ENCODE data around the gene TCP11L2. TPM values are rescaled to one million over a fixed set of nuclear protein-coding genes. Genes with fewer than 3 reads are reported as not detected.
"Not testable (repeated sequence)": the region's sequence is repeated elsewhere in the genome, so short reads cannot be mapped to it uniquely, and the experiment has no call there.

Gene TCP11L2
- total RNA-seq, 4 donors from 2014 or later, result 32.1 to 52.3 (median 39.5) TPM

DNA sequence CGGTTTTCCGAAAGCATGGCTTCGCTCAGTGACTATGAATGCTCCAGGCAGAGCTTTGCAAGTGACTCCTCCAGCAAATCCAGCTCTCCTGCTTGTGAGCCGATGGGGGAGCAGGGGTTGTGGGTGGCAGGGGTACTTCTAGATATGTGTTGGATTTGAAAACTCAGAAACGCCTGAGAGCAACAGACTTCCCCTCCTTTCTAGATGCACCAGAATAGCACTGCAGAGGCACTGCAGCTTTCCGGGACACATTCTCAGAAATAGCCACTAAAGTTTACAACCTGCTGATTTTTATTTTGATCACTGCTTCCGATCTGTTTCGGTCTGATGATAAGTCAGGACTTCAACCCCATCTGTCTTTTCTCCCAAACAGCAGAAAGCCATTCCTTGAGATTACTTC lies 8.6 kb downstream of the TCP11L2 start:
- DNase-seq (ENCODE audit: extremely low spot score), result no peak
- 68% methylated on average over 8 of the region's 8 CpGs for WGBS
- no peak for TF ChIP-seq POLR2AphosphoS5 (IDR thresholded peaks at IDR 0.05)
- TF ChIP-seq, protein P1, sequence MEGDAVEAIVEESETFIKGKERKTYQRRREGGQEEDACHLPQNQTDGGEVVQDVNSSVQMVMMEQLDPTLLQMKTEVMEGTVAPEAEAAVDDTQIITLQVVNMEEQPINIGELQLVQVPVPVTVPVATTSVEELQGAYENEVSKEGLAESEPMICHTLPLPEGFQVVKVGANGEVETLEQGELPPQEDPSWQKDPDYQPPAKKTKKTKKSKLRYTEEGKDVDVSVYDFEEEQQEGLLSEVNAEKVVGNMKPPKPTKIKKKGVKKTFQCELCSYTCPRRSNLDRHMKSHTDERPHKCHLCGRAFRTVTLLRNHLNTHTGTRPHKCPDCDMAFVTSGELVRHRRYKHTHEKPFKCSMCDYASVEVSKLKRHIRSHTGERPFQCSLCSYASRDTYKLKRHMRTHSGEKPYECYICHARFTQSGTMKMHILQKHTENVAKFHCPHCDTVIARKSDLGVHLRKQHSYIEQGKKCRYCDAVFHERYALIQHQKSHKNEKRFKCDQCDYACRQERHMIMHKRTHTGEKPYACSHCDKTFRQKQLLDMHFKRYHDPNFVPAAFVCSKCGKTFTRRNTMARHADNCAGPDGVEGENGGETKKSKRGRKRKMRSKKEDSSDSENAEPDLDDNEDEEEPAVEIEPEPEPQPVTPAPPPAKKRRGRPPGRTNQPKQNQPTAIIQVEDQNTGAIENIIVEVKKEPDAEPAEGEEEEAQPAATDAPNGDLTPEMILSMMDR (IDR thresholded peaks at IDR 0.05), result no peak
- TF ChIP-seq EP300 (IDR thresholded peaks at IDR 0.05), result no peak
- no peak for TF ChIP-seq POLR2A (IDR thresholded peaks at IDR 0.05; ENCODE audit: low read depth)
- H3K27ac ChIP-seq (replicated peaks in 1 of 4), result no peak overlapping the region
- H3K4me3 ChIP-seq, result no peak overlapping the region
- no peaks in the 10 kb centered on the region for H3K27me3 ChIP-seq
- peaks cover 18 to 43% (median 34%) of the 10 kb centered on the region in 4 donors for H3K36me3 ChIP-seq
- no peaks in the 10 kb centered on the region for H3K9me3 ChIP-seq
- peaks cover 42 to 56% (median 48%) of the 10 kb centered on the region in 4 donors for H3K4me1 ChIP-seq
- intact Hi-C loops (cut with DNase I), result no loop called here

DNA sequence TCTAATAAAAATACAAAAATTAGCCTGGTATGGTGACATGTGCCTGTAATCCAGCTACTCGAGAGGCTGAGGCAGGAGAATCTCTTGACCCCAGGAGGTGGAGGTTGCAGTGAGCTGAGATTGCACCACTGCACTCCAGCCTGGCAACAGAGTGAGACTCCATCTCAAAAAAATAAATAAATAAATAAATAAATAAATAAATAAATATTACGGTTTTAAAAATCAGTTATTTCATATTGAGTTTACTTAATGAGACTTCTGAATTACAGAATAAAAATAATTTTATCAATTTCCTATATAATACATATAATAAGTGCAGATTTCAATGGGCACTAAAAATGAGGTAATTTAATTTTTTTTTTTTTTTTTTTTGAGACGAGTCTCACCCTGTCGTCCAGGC lies 10.9 kb downstream of the TCP11L2 start:
- H3K9me3 ChIP-seq; H3K27me3 ChIP-seq; H3K4me3 ChIP-seq; DNase-seq (ENCODE audit: extremely low spot score); intact Hi-C loops (cut with DNase I); H3K27ac ChIP-seq (replicated peaks in 1 of 4): not testable (repeated sequence)
- Histone ChIP-seq H3K4me1 (peaks cover 20 to 38% (median 32%) of the 10 kb centered on the region in 4 donors), H3K36me3 (peaks cover 18 to 65% (median 55%) of the 10 kb centered on the region in 4 donors)
- 84% methylated on average over 4 of the region's 4 CpGs for WGBS

DNA sequence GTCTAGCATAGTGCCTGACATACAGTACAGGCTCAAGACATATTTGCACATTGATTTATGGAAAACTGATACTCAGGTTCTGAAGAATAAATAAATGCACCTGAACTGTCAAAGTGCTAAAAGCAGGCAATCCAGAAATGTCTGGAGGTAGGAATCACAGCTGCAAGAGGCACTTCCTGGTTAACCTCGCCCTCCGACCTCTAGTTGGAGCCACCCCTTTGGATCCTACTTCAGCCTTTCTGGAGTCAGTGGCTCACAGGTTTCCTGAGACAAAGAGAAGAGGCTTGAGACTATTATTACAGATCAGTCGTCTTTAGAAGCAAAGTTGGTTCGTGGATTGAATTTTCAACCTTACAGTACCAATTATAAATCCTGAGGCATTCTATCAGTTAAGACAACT lies 13.0 kb downstream of the TCP11L2 start:
- Histone ChIP-seq H3K36me3 (peaks cover 28 to 86% (median 74%) of the 10 kb centered on the region in 4 donors), H3K4me3 (no peak overlapping the region), H3K27ac (replicated peaks in 1 of 4) (no peak overlapping the region), H3K4me1 (peaks cover 0 to 21% (median 14%) of the 10 kb centered on the region in 4 donors), H3K9me3 (no peaks in the 10 kb centered on the region), H3K27me3 (no peaks in the 10 kb centered on the region)
- WGBS, result 91% methylated on average over 4 of the region's 4 CpGs
- no peak for DNase-seq (ENCODE audit: extremely low spot score)
- intact Hi-C loops (cut with DNase I), result no loop called here
- TF ChIP-seq POLR2A (IDR thresholded peaks at IDR 0.05; ENCODE audit: low read depth), result no peak
- TF ChIP-seq, protein P1 (IDR thresholded peaks at IDR 0.05), result no peak
- no peak for TF ChIP-seq EP300 (IDR thresholded peaks at IDR 0.05)
- TF ChIP-seq POLR2AphosphoS5 (IDR thresholded peaks at IDR 0.05), result no peak

DNA sequence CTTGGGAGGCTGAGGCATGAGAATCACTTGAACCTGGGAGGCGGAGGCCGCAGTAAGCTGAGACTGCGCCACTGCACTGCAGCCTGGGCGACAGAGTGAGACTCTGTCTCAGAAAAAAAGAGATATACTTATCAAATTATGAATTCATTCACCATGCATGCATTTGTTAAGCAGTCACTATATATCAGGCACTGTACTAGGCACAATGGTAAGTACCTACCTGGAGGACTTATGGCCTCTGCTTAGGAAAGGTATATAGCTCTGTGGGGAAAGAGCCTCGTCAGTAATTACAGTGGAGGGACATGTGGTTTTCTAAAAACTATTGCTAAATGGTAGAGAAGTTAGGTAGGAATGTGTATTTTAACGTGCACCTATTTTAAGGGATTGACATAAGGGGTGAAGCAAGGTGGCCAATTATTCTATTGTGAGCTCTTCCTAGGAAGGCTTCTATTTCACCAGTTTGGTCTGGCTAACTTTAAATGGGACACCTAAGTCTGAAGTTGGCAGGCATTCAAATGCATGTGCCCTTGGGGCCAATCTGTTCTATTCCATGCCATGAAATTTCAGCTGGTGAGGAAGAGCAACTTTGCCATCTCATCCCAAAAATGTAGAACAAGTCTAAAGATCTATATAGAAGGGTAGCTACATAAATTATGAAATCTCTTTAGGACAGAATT lies 15.0 kb downstream of the TCP11L2 start:
- no peak for DNase-seq (ENCODE audit: extremely low spot score)
- Histone ChIP-seq H3K27ac (replicated peaks in 1 of 4) (no peak overlapping the region), H3K9me3 (no peaks in the 10 kb centered on the region), H3K4me3 (no peak overlapping the region), H3K27me3 (no peaks in the 10 kb centered on the region), H3K4me1 (peaks cover 0 to 16% (median 2%) of the 10 kb centered on the region in 4 donors), H3K36me3 (peaks cover 39 to 99% (median 85%) of the 10 kb centered on the region in 4 donors)
- 97% methylated on average over 6 of the region's 6 CpGs for WGBS
- intact Hi-C loops (cut with DNase I), result no loop called here
- TF ChIP-seq, protein P1 (IDR thresholded peaks at IDR 0.05), result no peak
- TF ChIP-seq EP300 (IDR thresholded peaks at IDR 0.05), result no peak
- no peak for TF ChIP-seq POLR2A (IDR thresholded peaks at IDR 0.05; ENCODE audit: low read depth)
- no peak for TF ChIP-seq POLR2AphosphoS5 (IDR thresholded peaks at IDR 0.05)

DNA sequence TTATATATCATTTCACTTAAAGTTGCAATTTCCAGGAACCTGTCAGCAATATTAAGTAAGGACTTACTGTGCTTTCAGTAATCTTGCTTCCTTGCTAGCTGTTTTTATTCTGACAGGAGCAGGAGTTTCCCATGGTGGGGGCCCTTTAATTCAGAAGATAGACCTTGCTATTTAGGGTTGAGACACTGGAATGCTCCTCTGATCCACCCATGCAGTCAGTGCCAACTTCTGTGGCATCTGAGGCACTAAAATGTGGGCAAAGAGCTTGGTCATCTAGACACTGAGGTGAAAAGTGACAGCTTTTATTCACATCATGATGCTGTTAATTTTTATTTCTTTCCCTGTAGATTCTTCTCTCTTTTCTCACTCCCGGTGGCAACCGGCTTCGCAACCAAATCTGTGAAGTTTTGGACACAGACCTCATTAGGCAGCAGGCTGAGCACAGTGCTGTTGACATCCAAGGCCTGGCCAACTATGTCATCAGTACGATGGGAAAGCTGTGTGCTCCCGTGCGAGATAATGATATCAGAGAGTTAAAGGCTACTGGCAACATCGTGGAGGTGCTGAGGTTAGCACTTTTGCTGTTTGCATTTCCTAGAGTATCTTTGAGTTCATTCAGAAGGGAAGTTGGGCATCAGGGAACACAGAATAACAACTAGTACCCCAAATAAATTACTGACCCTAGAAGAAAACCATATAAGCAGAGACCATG lies 18.8 kb downstream of the TCP11L2 start:
- TF ChIP-seq, protein P1 (IDR thresholded peaks at IDR 0.05), result no peak
- TF ChIP-seq EP300 (IDR thresholded peaks at IDR 0.05), result no peak
- TF ChIP-seq POLR2AphosphoS5 (IDR thresholded peaks at IDR 0.05), result no peak
- TF ChIP-seq POLR2A (IDR thresholded peaks at IDR 0.05; ENCODE audit: low read depth), result no peak
- no peaks in the 10 kb centered on the region for H3K9me3 ChIP-seq
- H3K27me3 ChIP-seq, result no peaks in the 10 kb centered on the region
- intact Hi-C loops (cut with DNase I), result no loop called here
- no peak overlapping the region for H3K4me3 ChIP-seq
- H3K4me1 ChIP-seq, result peaks cover 0 to 16% (median 2%) of the 10 kb centered on the region in 4 donors
- DNase-seq (ENCODE audit: extremely low spot score), result no peak
- whole genome bisulfite sequencing, result 81% methylated on average over 7 of the region's 7 CpGs
- peaks cover 47 to 99% (median 90%) of the 10 kb centered on the region in 4 donors for H3K36me3 ChIP-seq
- H3K27ac ChIP-seq (replicated peaks in 1 of 4), result no peak overlapping the region

Measured in esophagus muscularis mucosa (tissue), 4 donors.